Measurements from ENCODE around the gene GRID1. TPM values are rescaled to one million over a fixed set of nuclear protein-coding genes. Genes with fewer than 3 reads are reported as not detected.

GRID1 gene
- total RNA-seq, 1 experiment from 2014 or later: not detected

GRCh38 chr10:86347856-86348255 is 18.7 kb downstream of the GRID1 start:
- no peak for TF ChIP-seq EZH2 (IDR thresholded peaks at IDR 0.05; ENCODE audit: low read length, unreplicated experiment)
- no TSS peak for BruUV-seq (replicated peaks)
- peaks cover 12% of the 10 kb centered on the region for H3K27me3 ChIP-seq (ENCODE audit: low read length)
- POLR2A ChIA-PET (ENCODE audit: unreplicated experiment): no interaction called here
- no peak for DNase-seq
- no peaks in the 10 kb centered on the region for H3K9me2 ChIP-seq (replicated peaks; ENCODE audit: low read length)
- H3K9ac ChIP-seq (ENCODE audit: low read length): no peak overlapping the region
- no peaks in the 10 kb centered on the region for H3K9me3 ChIP-seq (ENCODE audit: low read length)
- no peaks in the 10 kb centered on the region for H3K79me2 ChIP-seq (ENCODE audit: low read length)
- no peak for ATAC-seq
- H3F3A ChIP-seq (ENCODE audit: low read length, unreplicated experiment): no peaks in the 10 kb centered on the region
- intact Hi-C loops (cut with micrococcal nuclease): loop anchor here (2.0 kb wide), 1 partner anchor 29 kb away; no protein-coding TSS in a partner anchor
- no peak overlapping the region for H3K4me3 ChIP-seq (ENCODE audit: low read length)
- H2AFZ ChIP-seq (ENCODE audit: low read length): no peak overlapping the region
- no peak overlapping the region for H3K27ac ChIP-seq (ENCODE audit: low read length)
- H3K36me3 ChIP-seq (ENCODE audit: low read depth, low read length): no peaks in the 10 kb centered on the region
- H4K20me1 ChIP-seq (ENCODE audit: low read length): no peaks in the 10 kb centered on the region
- H3K4me2 ChIP-seq (ENCODE audit: low read length): no peak overlapping the region
- CTCF ChIA-PET: no interaction called here
- peaks cover 4% of the 10 kb centered on the region; the same call in 1 of the 2 replicates for H3K4me1 ChIP-seq (ENCODE audit: insufficient read depth, low read length)

GRCh38 chr10:86346799-86347665 is 19.6 kb downstream of the GRID1 start:
- no TSS peak for BruUV-seq (replicated peaks)
- Histone ChIP-seq H3F3A (ENCODE audit: low read length, unreplicated experiment) (no peaks in the 10 kb centered on the region), H3K79me2 (ENCODE audit: low read length) (no peaks in the 10 kb centered on the region), H2AFZ (ENCODE audit: low read length) (no peak overlapping the region), H3K4me3 (ENCODE audit: low read length) (no peak overlapping the region), H3K36me3 (ENCODE audit: low read depth, low read length) (no peaks in the 10 kb centered on the region), H3K4me1 (ENCODE audit: insufficient read depth, low read length) (peaks cover 4% of the 10 kb centered on the region; the same call in 1 of the 2 replicates), H3K27me3 (ENCODE audit: low read length) (peaks cover 12% of the 10 kb centered on the region; the same call in 1 of the 2 replicates), H3K9me2 (replicated peaks; ENCODE audit: low read length) (no peaks in the 10 kb centered on the region), H3K27ac (ENCODE audit: low read length) (no peak overlapping the region), H3K9ac (ENCODE audit: low read length) (no peak overlapping the region), H4K20me1 (ENCODE audit: low read length) (no peaks in the 10 kb centered on the region), H3K9me3 (ENCODE audit: low read length) (no peaks in the 10 kb centered on the region), H3K4me2 (ENCODE audit: low read length) (no peak overlapping the region)
- POLR2A ChIA-PET (ENCODE audit: unreplicated experiment): no interaction called here
- intact Hi-C loops (cut with micrococcal nuclease): no loop called here
- no peak for TF ChIP-seq EZH2 (IDR thresholded peaks at IDR 0.05; ENCODE audit: low read length, unreplicated experiment)
- no peak for TF ChIP-seq EZH2phosphoT487 (IDR thresholded peaks at IDR 0.05; ENCODE audit: borderline replicate concordance, low read length)
- TF ChIP-seq CTCF (conservative IDR thresholded peaks at IDR 0.05; ENCODE audit: low read depth, low read length): no peak
- CTCF ChIA-PET: interaction anchor here (0.7 kb wide), 1 partner anchor 41 kb away, joined by 3 read pairs; no protein-coding TSS in a partner anchor
- DNase-seq (no peak), ATAC-seq (no peak)

GRCh38 chr10:86345859-86346798 is 20.5 kb downstream of the GRID1 start:
- POLR2A ChIA-PET (ENCODE audit: unreplicated experiment): no interaction called here
- intact Hi-C loops (cut with micrococcal nuclease): no loop called here
- no TSS peak for BruUV-seq (replicated peaks)

More at GRCh38 chr10:86345859-86346798, 20.5 kb downstream of the GRID1 start:
- Histone ChIP-seq H3K27me3 (ENCODE audit: low read length) (peaks cover 5% of the 10 kb centered on the region; the same call in 1 of the 2 replicates), H3K4me2 (ENCODE audit: low read length) (no peak overlapping the region), H3K9me2 (replicated peaks; ENCODE audit: low read length) (no peaks in the 10 kb centered on the region), H3K36me3 (ENCODE audit: low read depth, low read length) (no peaks in the 10 kb centered on the region), H2AFZ (ENCODE audit: low read length) (no peak overlapping the region), H3K4me3 (ENCODE audit: low read length) (no peak overlapping the region), H3K27ac (ENCODE audit: low read length) (no peak overlapping the region), H3K4me1 (ENCODE audit: insufficient read depth, low read length) (peaks cover 4% of the 10 kb centered on the region; the same call in 1 of the 2 replicates), H3K79me2 (ENCODE audit: low read length) (no peaks in the 10 kb centered on the region), H4K20me1 (ENCODE audit: low read length) (no peaks in the 10 kb centered on the region), H3K9me3 (ENCODE audit: low read length) (no peaks in the 10 kb centered on the region), H3K9ac (ENCODE audit: low read length) (no peak overlapping the region), H3F3A (ENCODE audit: low read length, unreplicated experiment) (no peaks in the 10 kb centered on the region)
- peak; percentile 68 for ATAC-seq
- peak; percentile 39 for DNase-seq
- CTCF ChIA-PET: no interaction called here
- no peak for TF ChIP-seq CTCF (conservative IDR thresholded peaks at IDR 0.05; ENCODE audit: low read depth, low read length)

All from PC-3 (cell line).